Esophagus squamous epithelium (tissue), 4 donors: ENCODE results near the gene DNAJC30.

ENCODE experiments used
- CTCF ChIP-seq, 6 experiments: fragments of 450-650 bp in 4 of 6; fragments of 200-600 bp in 2 of 6; sonication (generic) in 2 of 6; IDR thresholded peaks; one replicate each; pipeline ENCODE4 v1.5.1; 2016 to 2019; ENCODE audit warnings: antibody characterized with exemption in 6 of 6, mild to moderate bottlenecking in 4 of 6, moderate library complexity in 4 of 6
- POLR2A ChIP-seq, 4 donors: fragments of 450-650 bp; IDR thresholded peaks; one replicate each; pipeline ENCODE4 v1.6.1; 2017; ENCODE audit warnings: antibody characterized with exemption in 4 of 4, mild to moderate bottlenecking in 4 of 4, moderate library complexity in 3 of 4

DNA sequence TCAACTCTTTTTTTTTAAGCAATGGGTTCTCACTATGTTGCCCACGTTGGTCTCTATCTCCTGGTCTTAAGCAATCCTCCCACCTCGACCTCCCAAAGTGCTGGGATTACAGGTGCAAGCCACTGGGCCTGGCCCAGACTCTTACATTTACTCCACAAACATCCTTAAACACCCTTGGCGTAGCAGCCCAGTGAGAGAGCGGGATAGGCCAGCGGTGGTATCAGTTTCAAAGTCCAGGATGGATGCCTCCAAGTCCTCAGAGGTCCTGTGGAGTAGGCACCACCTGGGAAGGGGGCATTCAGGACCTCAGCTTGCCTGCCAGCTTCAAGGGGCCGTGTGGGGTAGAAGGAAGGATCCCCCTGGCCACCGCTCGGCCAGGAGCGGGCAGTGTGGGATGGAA lies 33.7 kb downstream of the DNAJC30 start:
- TF ChIP-seq POLR2A (IDR thresholded peaks at IDR 0.05) = no peak
- TF ChIP-seq CTCF (IDR thresholded peaks at IDR 0.05) = no peak
